CD14-positive monocyte (primary cell): ENCODE measurements around the gene SNAPC3. TPM values are rescaled to one million over a fixed set of nuclear protein-coding genes. Genes with fewer than 3 reads are reported as not detected.

ENCODE experiments used
- DNase-seq, 3 donors: peaks; one replicate each; pipeline ENCODE4 v3.0.0-alpha.2; 2011 to 2022
- H2AFZ ChIP-seq: 2 replicates; pipeline ENCODE4 v1.6.0; 2012; ENCODE audit warnings: mild to moderate bottlenecking, low read depth, low read length, inconsistent platforms; ENCODE audit not compliant: insufficient read depth, poor library complexity, severe bottlenecking
- H3K27ac ChIP-seq, 2 donors: 1 replicate in 1 of 2; 2 replicates in 1 of 2; pipeline ENCODE4 v1.5.1; 2012 to 2013; ENCODE audit warnings: low read length in 2 of 2, control low read depth in 1 of 2, inconsistent platforms in 1 of 2, low read depth in 1 of 2, mild to moderate bottlenecking in 1 of 2
- H3K27me3 ChIP-seq, 2 donors: one replicate each; pipeline versions ENCODE4 v1.6.0 to v1.6.1; 2011 to 2013; ENCODE audit warnings: low read length in 2 of 2; ENCODE audit not compliant: control insufficient read depth in 2 of 2, insufficient read depth in 2 of 2
- H3K36me3 ChIP-seq, 2 donors: replicated peaks in 1 of 2; 1 replicate in 1 of 2; 2 replicates in 1 of 2; pipeline versions ENCODE4 v1.5.1 to v1.6.1; 2012 to 2013; ENCODE audit warnings: low read length in 2 of 2, control low read depth in 1 of 2, inconsistent platforms in 1 of 2, mild to moderate bottlenecking in 1 of 2; ENCODE audit not compliant: insufficient read depth in 2 of 2, control insufficient read depth in 1 of 2
- H3K4me1 ChIP-seq, 2 donors: 1 replicate in 1 of 2; 2 replicates in 1 of 2; pipeline versions ENCODE4 v1.5.1 to v1.6.1; 2012 to 2013; ENCODE audit warnings: low read length in 2 of 2, control low read depth in 1 of 2, inconsistent platforms in 1 of 2, mild to moderate bottlenecking in 1 of 2, moderate library complexity in 1 of 2; ENCODE audit not compliant: insufficient read depth in 2 of 2, control insufficient read depth in 1 of 2
- H3K4me2 ChIP-seq: replicated peaks from 2 replicates; pipeline ENCODE3; 2012; ENCODE audit warnings: low read length, moderate library complexity, mild to moderate bottlenecking; ENCODE audit not compliant: poor library complexity, severe bottlenecking; ENCODE audit errors: extremely low read depth
- H3K4me3 ChIP-seq, 3 experiments: fragments of 200-600 bp in 1 of 3; sonication (generic) in 1 of 3; replicated peaks in 1 of 3; 1 replicate in 2 of 3; 2 replicates in 1 of 3; pipeline ENCODE4 v1.5.1; 2011 to 2013; ENCODE audit warnings: low read length in 3 of 3, mild to moderate bottlenecking in 3 of 3, control low read depth in 2 of 3, low read depth in 2 of 3, inconsistent platforms in 1 of 3, moderate library complexity in 1 of 3
- H3K79me2 ChIP-seq: 2 replicates; pipeline ENCODE4 v1.6.0; 2012; ENCODE audit warnings: mild to moderate bottlenecking, control low read depth, inconsistent platforms, low read length, moderate library complexity; ENCODE audit not compliant: insufficient read depth
- H3K9ac ChIP-seq: 2 replicates; pipeline ENCODE4 v1.6.0; 2017; ENCODE audit warnings: low read length, mild to moderate bottlenecking; ENCODE audit not compliant: insufficient read depth, poor library complexity, severe bottlenecking
- H3K9me3 ChIP-seq, 2 donors: replicated peaks in 1 of 2; 1 replicate in 1 of 2; 2 replicates in 1 of 2; pipeline versions ENCODE4 v1.5.1 to v1.6.1; 2012 to 2013; ENCODE audit warnings: low read length in 2 of 2, control low read depth in 1 of 2; ENCODE audit not compliant: control insufficient read depth in 1 of 2, insufficient read depth in 1 of 2
- H4K20me1 ChIP-seq: 2 replicates; pipeline ENCODE4 v1.6.0; 2012; ENCODE audit warnings: mild to moderate bottlenecking, low read length, control low read depth, moderate library complexity; ENCODE audit not compliant: insufficient read depth
- H3K27ac Mint-ChIP-seq, 7 donors: one replicate each; pipeline ENCODE4 v1.8.0; 2020; ENCODE audit warnings: mild to moderate bottlenecking in 7 of 7, mixed read lengths in 7 of 7, moderate library complexity in 6 of 7, inconsistent platforms in 2 of 7
- H3K27me3 Mint-ChIP-seq, 3 donors: one replicate each; pipeline ENCODE4 v1.8.0; 2021 to 2022; ENCODE audit warnings: low read depth in 3 of 3, mild to moderate bottlenecking in 3 of 3, mixed read lengths in 3 of 3, moderate library complexity in 3 of 3, inconsistent platforms in 1 of 3
- H3K36me3 Mint-ChIP-seq, 2 donors: one replicate each; pipeline ENCODE4 v1.8.0; 2020; ENCODE audit warnings: mixed read lengths in 2 of 2, inconsistent platforms in 1 of 2, mild to moderate bottlenecking in 1 of 2
- H3K4me1 Mint-ChIP-seq: one replicate; pipeline ENCODE4 v1.8.0; 2020; ENCODE audit warnings: mild to moderate bottlenecking, mixed read lengths
- H3K4me3 Mint-ChIP-seq, 2 donors: one replicate each; pipeline ENCODE4 v1.8.0; 2020; ENCODE audit warnings: mild to moderate bottlenecking in 2 of 2, mixed read lengths in 2 of 2, moderate library complexity in 1 of 2
- H3K9me3 Mint-ChIP-seq, 7 donors: one replicate each; pipeline ENCODE4 v1.8.0; 2020 to 2022; ENCODE audit warnings: mixed read lengths in 7 of 7, mild to moderate bottlenecking in 6 of 7, moderate library complexity in 6 of 7, inconsistent platforms in 2 of 7
- WGBS: methylation state at CpG from one replicate; pipeline ENCODE4 v1.1.5; 2013; ENCODE audit warnings: missing lambda C conversion rate; ENCODE audit not compliant: insufficient coverage; 5-methylcytosine and 5-hydroxymethylcytosine counted together
- intact Hi-C, 2 donors: fragments of 100-400 bp; cut with micrococcal nuclease; formaldehyde crosslinking; loops; one replicate each; pipeline versions ENCODE4 v1.15.0 to v1.15.1; 2023
- polyA plus RNA-seq, 3 donors: library from polyadenylated mRNA; depleted of rRNA in 1 of 3; unstranded in 2 of 3; stranded (reverse) in 1 of 3; fragments of 300-500 nt in 2 of 3; fragments of >200 nt in 1 of 3; fragmentation: Illumina TruSeq in 2 of 3; gene quantifications; 1 replicate in 2 of 3; 2 replicates in 1 of 3; pipeline ENCODE4 v1.2.3, GENCODE V29; 2012 to 2021
- TF ChIP-seq, protein P1 (sequence below): fragments of 200-600 bp; IDR thresholded peaks from one replicate; pipeline ENCODE4 v1.8.0; 2022; ENCODE audit warnings: antibody characterized with exemption, mild to moderate bottlenecking

The SNAPC3 gene
- polyA plus RNA-seq, 3 donors: 10.9 to 15.8 (median 14.3) TPM

DNA sequence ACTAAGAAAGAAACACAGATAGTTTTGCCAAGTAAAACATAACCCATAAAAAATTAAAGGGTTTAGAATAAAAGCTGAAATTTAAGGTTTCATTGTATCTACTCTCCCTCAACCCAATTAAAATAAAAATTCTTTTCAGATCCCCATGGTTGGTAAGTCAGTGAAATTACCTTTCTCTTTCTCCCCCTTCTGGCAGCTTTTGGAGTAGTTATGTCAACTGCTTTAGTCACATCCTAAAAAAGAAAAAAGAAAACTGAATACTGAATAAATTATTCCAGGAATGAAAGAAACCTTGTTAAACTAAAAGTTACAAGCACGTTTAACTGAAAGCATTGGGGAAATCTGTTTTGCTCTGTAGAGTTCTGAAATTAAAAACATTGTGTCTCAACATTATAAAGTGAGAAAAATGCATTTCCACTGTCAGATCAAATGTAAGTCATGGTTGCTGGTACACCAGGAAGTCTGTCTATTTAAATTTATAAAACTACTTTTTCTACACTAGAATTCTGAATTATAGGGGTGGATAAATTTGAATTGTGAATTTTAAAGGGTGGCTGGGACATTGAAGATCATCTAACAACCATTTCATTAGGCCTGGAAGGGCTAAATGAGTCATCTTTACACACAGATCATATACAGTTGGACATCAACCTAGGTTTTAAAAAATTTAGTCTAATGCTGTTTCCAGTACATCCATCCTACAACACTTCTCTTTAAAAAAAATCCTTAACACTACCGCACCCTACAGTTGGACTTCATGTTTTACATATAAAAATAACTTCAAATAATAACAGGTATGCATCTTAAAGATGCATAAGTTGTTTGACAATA is 63.4 kb downstream of the SNAPC3 start:
- Mint-ChIP-seq H3K9me3 (no peaks in the 10 kb centered on the region), H3K36me3 (peaks cover 35 to 62% of the 10 kb centered on the region in 2 donors), H3K27me3 (no peaks in the 10 kb centered on the region), H3K27ac (peak overlapping the region in 2 of 7 donors; percentile 12 to 23), H3K4me3 (no peak overlapping the region), H3K4me1 (no peaks in the 10 kb centered on the region)
- no peak for DNase-seq
- H2AFZ ChIP-seq: no peak overlapping the region
- H3K9ac ChIP-seq: no peak overlapping the region
- intact Hi-C loops: loop anchor here in 1 of 2 donors (10.0 kb wide), 1 partner anchor 129 kb away; no protein-coding TSS in a partner anchor
- WGBS: no CpG with 5 or more reads among the region's 2 CpGs
- H4K20me1 ChIP-seq: peaks cover 3% of the 10 kb centered on the region
- H3K79me2 ChIP-seq: no peaks in the 10 kb centered on the region
- no peaks in the 10 kb centered on the region for H3K4me1 ChIP-seq
- TF ChIP-seq, protein P1, sequence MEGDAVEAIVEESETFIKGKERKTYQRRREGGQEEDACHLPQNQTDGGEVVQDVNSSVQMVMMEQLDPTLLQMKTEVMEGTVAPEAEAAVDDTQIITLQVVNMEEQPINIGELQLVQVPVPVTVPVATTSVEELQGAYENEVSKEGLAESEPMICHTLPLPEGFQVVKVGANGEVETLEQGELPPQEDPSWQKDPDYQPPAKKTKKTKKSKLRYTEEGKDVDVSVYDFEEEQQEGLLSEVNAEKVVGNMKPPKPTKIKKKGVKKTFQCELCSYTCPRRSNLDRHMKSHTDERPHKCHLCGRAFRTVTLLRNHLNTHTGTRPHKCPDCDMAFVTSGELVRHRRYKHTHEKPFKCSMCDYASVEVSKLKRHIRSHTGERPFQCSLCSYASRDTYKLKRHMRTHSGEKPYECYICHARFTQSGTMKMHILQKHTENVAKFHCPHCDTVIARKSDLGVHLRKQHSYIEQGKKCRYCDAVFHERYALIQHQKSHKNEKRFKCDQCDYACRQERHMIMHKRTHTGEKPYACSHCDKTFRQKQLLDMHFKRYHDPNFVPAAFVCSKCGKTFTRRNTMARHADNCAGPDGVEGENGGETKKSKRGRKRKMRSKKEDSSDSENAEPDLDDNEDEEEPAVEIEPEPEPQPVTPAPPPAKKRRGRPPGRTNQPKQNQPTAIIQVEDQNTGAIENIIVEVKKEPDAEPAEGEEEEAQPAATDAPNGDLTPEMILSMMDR: peak; percentile 58
- H3K27ac ChIP-seq: peak overlapping the region in 1 of 2 donors; percentile 18
- H3K4me2 ChIP-seq: no peak overlapping the region
- H3K36me3 ChIP-seq: peaks cover 20 to 40% of the 10 kb centered on the region in 2 donors
- no peaks in the 10 kb centered on the region for H3K27me3 ChIP-seq
- no peak overlapping the region for H3K4me3 ChIP-seq
- H3K9me3 ChIP-seq: no peaks in the 10 kb centered on the region

DNA sequence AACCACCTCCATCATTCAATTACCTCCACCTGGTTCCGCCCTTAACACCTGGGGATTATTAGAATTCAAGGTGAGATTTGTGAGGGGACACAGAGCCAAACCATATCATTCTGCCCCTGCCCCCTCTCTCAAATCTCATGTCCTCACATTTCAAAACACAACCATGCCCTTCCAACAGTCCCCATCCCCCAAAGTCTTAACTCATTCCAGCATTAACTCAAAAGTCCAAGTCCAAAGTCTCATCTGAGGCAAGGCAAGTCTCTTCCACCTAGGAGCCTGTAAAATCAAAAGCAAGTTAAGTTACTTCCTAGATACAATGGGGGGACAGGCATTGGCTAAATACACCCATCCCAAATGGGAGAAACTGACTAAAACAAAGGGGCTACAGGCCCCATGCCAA is 69.3 kb downstream of the SNAPC3 start:
- no peak overlapping the region for H2AFZ ChIP-seq
- no peaks in the 10 kb centered on the region for H4K20me1 ChIP-seq
- H3K9ac ChIP-seq: no peak overlapping the region
- peaks cover 24 to 49% of the 10 kb centered on the region in 2 donors for H3K36me3 Mint-ChIP-seq
- TF ChIP-seq, protein P1: no peak
- H3K79me2 ChIP-seq: peaks cover 5% of the 10 kb centered on the region
- intact Hi-C loops: no loop called here
- no peak for DNase-seq
- WGBS: no CpG with 5 or more reads among the region's 1 CpG
- H3K4me3 Mint-ChIP-seq: no peak overlapping the region
- no peak overlapping the region for H3K27ac ChIP-seq
- H3K9me3 ChIP-seq: peaks cover 0 to 4% of the 10 kb centered on the region in 2 donors
- H3K27me3 Mint-ChIP-seq: no peaks in the 10 kb centered on the region
- H3K36me3 ChIP-seq: peaks cover 3 to 46% of the 10 kb centered on the region in 2 donors
- H3K4me1 Mint-ChIP-seq: no peaks in the 10 kb centered on the region
- peaks cover 0 to 11% (median 6%) of the 10 kb centered on the region in 7 donors for H3K9me3 Mint-ChIP-seq
- no peak overlapping the region for H3K4me3 ChIP-seq
- H3K27me3 ChIP-seq: no peaks in the 10 kb centered on the region
- H3K4me1 ChIP-seq: no peaks in the 10 kb centered on the region
- H3K27ac Mint-ChIP-seq: no peak overlapping the region
- H3K4me2 ChIP-seq: no peak overlapping the region
